K562 (cell line): ENCODE results near the gene HDGFL2. TPM values are rescaled to one million over a fixed set of nuclear protein-coding genes. Genes with fewer than 3 reads are reported as not detected.
A peak's percentile ranks its signal among the peaks of the same experiment; 100 is the strongest.

Experiments
- BHLHE40 ChIP-seq: IDR thresholded peaks from 2 replicates; pipeline ENCODE4 v1.6.1; 2011; ENCODE audit warnings: low read length, improper control_type of control experiment
- EP300 ChIP-seq: IDR thresholded peaks from 2 replicates; pipeline ENCODE4 v1.6.1; 2012; ENCODE audit warnings: low read length, improper control_type of control experiment
- JUN ChIP-seq, 2 experiments: sonication (generic) in 1 of 2; formaldehyde crosslinking in 1 of 2; IDR thresholded peaks; 2 replicates each; pipeline versions ENCODE4 v1.6.1 to v1.8.0; 2012 to 2022; ENCODE audit warnings: borderline replicate concordance in 2 of 2, mild to moderate bottlenecking in 2 of 2, improper control_type of control experiment in 1 of 2, low read depth in 1 of 2, low read length in 1 of 2, missing genetic modification reagents in 1 of 2
- MTA1 ChIP-seq: fragments of 450-650 bp; IDR thresholded peaks from 2 replicates; pipeline ENCODE4 v1.6.1; 2017; ENCODE audit warnings: borderline replicate concordance
- MYBL2 ChIP-seq, 2 experiments: fragments of 450-650 bp in 1 of 2; sonication (generic) in 1 of 2; formaldehyde crosslinking in 1 of 2; IDR thresholded peaks; 2 replicates each; pipeline versions ENCODE4 v1.6.1 to v1.8.1; 2017 to 2022; ENCODE audit warnings: borderline replicate concordance in 1 of 2, inconsistent platforms in 1 of 2, low read depth in 1 of 2, mild to moderate bottlenecking in 1 of 2, missing genetic modification reagents in 1 of 2, moderate library complexity in 1 of 2
- NCOA6 ChIP-seq: fragments of 450-650 bp; IDR thresholded peaks from 2 replicates; pipeline ENCODE4 v1.6.1; 2017; ENCODE audit warnings: mild to moderate bottlenecking
- NFIX ChIP-seq: fragments of 250-450 bp; sonication (Bioruptor Pico); IDR thresholded peaks from 2 replicates; pipeline ENCODE4 v1.4.0; 2020; ENCODE audit warnings: low read depth, mild to moderate bottlenecking, moderate library complexity
- PTTG1 ChIP-seq: fragments of 450-650 bp; IDR thresholded peaks from 2 replicates; pipeline ENCODE4 v1.6.1; 2016; ENCODE audit warnings: low read depth, mild to moderate bottlenecking, missing genetic modification characterization, missing compliant biosample characterization
- SUPT5H ChIP-seq: fragments of 450-650 bp; IDR thresholded peaks from 2 replicates; pipeline ENCODE4 v1.6.1; 2016
- ZFPM2 ChIP-seq: fragments of 250-450 bp; sonication (Bioruptor Pico); IDR thresholded peaks from 2 replicates; pipeline ENCODE4 v1.5.1; 2022; ENCODE audit warnings: mild to moderate bottlenecking
- ZNF384 ChIP-seq: IDR thresholded peaks from 2 replicates; pipeline ENCODE4 v1.6.1; 2012; ENCODE audit warnings: low read depth, low read length, improper control_type of control experiment
- polyA plus RNA-seq, 8 experiments: library from polyadenylated mRNA; depleted of rRNA in 4 of 8; stranded (reverse) in 5 of 8; unstranded in 3 of 8; fragments of >200 nt; fragmentation: Nextera tagmentation in 2 of 8; fragmentation: Illumina TruSeq in 1 of 8; extraction: Ambion mirVana in 2 of 8; extraction: Trizol in 1 of 8; gene quantifications; 2 replicates each; pipeline versions ENCODE4 v1.2.1 to v1.2.3, GENCODE V29; 2011 to 2014; ENCODE audit warnings: inconsistent platforms in 1 of 8, missing spikeins in 1 of 8
- total RNA-seq, 7 experiments: library from RNA; depleted of rRNA in 6 of 7; stranded (reverse); fragments of >200 nt in 6 of 7; fragmentation: Illumina TruSeq in 2 of 7; extraction: Trizol in 2 of 7; gene quantifications; 2 replicates each; pipeline versions ENCODE4 v1.2.1 to v1.2.3, GENCODE V29; 2011 to 2021; ENCODE audit warnings: low replicate concordance in 1 of 7
- TF ChIP-seq, protein P1 (sequence below): sonication (generic); formaldehyde crosslinking; IDR thresholded peaks from 2 replicates; pipeline ENCODE4 v1.8.0; 2022; ENCODE audit warnings: mild to moderate bottlenecking, low read depth, missing genetic modification reagents
- TF ChIP-seq, protein P2 (sequence below): fragments of 450-650 bp; IDR thresholded peaks from 2 replicates; pipeline ENCODE4 v1.6.1; 2016; ENCODE audit warnings: mild to moderate bottlenecking
- TF ChIP-seq, protein P3 (sequence below): fragments of 450-650 bp; conservative IDR thresholded peaks from 2 replicates; pipeline ENCODE4 v1.6.1; 2016; ENCODE audit warnings: missing genetic modification characterization, low read depth, mild to moderate bottlenecking, missing compliant biosample characterization, moderate library complexity
- TF ChIP-seq, protein P4 (sequence below): sonication (generic); formaldehyde crosslinking; IDR thresholded peaks from 2 replicates; pipeline ENCODE4 v1.4.0; 2020; ENCODE audit warnings: mild to moderate bottlenecking, missing genetic modification reagents
- TF ChIP-seq, protein P5 (sequence below): fragments of 450-650 bp; IDR thresholded peaks from 2 replicates; pipeline ENCODE4 v1.6.1; 2018; ENCODE audit not compliant: partially characterized antibody

Gene HDGFL2
- total and polyA plus RNA-seq, 9 of the 15 experiments (the other 6 are each of a cell fraction or from before 2014, with no cell fraction given) = 0.13 to 61.7 (median 16.0) TPM

DNA sequence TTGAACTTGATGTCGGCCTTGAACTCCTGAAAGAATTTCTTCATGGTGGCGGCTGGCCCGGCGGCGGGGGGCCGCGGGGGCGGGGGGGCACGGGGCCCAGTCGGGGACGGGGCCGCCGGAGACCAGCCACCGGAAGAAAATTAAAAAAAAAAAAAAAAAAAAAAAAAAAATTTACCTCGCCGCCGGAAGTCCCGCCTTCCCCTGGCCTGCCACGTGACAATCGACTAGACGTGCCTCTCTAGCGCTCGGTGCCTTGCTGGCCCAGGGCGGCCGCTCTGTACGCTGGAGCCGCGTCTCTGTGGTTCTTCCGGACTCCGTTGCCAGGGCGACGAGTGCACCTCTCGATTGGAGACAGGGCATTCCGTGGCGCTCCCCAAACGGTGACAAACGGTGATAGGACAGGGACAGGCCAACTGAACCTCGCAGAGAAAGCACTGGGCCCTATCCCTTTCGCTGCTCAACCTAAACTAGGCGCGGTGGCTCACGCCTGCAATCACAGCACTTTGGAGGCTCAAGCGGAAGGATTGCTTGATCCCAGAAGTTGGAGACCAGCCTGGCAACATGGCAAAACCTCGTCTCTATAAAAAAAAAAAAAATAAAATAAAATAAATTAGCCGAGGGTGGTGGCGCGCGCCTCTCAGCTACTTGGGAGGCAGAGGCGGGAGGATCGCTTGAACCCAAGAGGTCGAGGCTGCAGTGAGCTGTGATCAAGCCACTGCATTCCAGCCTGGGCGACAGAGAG is 14.3 kb upstream of the HDGFL2 start, which contains the start of gene UBXN6 (continued):
- TF ChIP-seq MYBL2 (IDR thresholded peaks at IDR 0.05; ENCODE audit: low read depth) (no peak), MYBL2 (CRISPR knock-in tag; IDR thresholded peaks at IDR 0.05; ENCODE audit: borderline replicate concordance) (no peak), BHLHE40 (peak; percentile 88), EP300 (peak; percentile 59), ZFPM2 (CRISPR knock-in tag) (no peak), NFIX (no peak), ZNF384 (peak; percentile 99), JUN (IDR thresholded peaks at IDR 0.05; ENCODE audit: borderline replicate concordance, low read depth, low read length) (peak; percentile 66; the same call in 1 of the 2 replicates), JUN (CRISPR knock-in tag; IDR thresholded peaks at IDR 0.05; ENCODE audit: borderline replicate concordance) (no peak), NCOA6 (no peak), PTTG1 (tag) (no peak), MTA1 (no peak), SUPT5H (0 out of 2 replicates have a peak, but pooled peaks have one; percentile 22)
- TF ChIP-seq, protein P1, sequence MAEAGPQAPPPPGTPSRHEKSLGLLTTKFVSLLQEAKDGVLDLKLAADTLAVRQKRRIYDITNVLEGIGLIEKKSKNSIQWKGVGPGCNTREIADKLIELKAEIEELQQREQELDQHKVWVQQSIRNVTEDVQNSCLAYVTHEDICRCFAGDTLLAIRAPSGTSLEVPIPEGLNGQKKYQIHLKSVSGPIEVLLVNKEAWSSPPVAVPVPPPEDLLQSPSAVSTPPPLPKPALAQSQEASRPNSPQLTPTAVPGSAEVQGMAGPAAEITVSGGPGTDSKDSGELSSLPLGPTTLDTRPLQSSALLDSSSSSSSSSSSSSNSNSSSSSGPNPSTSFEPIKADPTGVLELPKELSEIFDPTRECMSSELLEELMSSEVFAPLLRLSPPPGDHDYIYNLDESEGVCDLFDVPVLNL = no peak
- TF ChIP-seq, protein P2, sequence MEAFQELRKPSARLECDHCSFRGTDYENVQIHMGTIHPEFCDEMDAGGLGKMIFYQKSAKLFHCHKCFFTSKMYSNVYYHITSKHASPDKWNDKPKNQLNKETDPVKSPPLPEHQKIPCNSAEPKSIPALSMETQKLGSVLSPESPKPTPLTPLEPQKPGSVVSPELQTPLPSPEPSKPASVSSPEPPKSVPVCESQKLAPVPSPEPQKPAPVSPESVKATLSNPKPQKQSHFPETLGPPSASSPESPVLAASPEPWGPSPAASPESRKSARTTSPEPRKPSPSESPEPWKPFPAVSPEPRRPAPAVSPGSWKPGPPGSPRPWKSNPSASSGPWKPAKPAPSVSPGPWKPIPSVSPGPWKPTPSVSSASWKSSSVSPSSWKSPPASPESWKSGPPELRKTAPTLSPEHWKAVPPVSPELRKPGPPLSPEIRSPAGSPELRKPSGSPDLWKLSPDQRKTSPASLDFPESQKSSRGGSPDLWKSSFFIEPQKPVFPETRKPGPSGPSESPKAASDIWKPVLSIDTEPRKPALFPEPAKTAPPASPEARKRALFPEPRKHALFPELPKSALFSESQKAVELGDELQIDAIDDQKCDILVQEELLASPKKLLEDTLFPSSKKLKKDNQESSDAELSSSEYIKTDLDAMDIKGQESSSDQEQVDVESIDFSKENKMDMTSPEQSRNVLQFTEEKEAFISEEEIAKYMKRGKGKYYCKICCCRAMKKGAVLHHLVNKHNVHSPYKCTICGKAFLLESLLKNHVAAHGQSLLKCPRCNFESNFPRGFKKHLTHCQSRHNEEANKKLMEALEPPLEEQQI = no peak
- TF ChIP-seq, protein P3, sequence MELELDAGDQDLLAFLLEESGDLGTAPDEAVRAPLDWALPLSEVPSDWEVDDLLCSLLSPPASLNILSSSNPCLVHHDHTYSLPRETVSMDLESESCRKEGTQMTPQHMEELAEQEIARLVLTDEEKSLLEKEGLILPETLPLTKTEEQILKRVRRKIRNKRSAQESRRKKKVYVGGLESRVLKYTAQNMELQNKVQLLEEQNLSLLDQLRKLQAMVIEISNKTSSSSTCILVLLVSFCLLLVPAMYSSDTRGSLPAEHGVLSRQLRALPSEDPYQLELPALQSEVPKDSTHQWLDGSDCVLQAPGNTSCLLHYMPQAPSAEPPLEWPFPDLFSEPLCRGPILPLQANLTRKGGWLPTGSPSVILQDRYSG = no peak
- TF ChIP-seq, protein P4, sequence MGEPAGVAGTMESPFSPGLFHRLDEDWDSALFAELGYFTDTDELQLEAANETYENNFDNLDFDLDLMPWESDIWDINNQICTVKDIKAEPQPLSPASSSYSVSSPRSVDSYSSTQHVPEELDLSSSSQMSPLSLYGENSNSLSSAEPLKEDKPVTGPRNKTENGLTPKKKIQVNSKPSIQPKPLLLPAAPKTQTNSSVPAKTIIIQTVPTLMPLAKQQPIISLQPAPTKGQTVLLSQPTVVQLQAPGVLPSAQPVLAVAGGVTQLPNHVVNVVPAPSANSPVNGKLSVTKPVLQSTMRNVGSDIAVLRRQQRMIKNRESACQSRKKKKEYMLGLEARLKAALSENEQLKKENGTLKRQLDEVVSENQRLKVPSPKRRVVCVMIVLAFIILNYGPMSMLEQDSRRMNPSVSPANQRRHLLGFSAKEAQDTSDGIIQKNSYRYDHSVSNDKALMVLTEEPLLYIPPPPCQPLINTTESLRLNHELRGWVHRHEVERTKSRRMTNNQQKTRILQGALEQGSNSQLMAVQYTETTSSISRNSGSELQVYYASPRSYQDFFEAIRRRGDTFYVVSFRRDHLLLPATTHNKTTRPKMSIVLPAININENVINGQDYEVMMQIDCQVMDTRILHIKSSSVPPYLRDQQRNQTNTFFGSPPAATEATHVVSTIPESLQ (CRISPR knock-in tag) = peak; percentile 87; the same call in 1 of the 2 replicates
- TF ChIP-seq, protein P5, sequence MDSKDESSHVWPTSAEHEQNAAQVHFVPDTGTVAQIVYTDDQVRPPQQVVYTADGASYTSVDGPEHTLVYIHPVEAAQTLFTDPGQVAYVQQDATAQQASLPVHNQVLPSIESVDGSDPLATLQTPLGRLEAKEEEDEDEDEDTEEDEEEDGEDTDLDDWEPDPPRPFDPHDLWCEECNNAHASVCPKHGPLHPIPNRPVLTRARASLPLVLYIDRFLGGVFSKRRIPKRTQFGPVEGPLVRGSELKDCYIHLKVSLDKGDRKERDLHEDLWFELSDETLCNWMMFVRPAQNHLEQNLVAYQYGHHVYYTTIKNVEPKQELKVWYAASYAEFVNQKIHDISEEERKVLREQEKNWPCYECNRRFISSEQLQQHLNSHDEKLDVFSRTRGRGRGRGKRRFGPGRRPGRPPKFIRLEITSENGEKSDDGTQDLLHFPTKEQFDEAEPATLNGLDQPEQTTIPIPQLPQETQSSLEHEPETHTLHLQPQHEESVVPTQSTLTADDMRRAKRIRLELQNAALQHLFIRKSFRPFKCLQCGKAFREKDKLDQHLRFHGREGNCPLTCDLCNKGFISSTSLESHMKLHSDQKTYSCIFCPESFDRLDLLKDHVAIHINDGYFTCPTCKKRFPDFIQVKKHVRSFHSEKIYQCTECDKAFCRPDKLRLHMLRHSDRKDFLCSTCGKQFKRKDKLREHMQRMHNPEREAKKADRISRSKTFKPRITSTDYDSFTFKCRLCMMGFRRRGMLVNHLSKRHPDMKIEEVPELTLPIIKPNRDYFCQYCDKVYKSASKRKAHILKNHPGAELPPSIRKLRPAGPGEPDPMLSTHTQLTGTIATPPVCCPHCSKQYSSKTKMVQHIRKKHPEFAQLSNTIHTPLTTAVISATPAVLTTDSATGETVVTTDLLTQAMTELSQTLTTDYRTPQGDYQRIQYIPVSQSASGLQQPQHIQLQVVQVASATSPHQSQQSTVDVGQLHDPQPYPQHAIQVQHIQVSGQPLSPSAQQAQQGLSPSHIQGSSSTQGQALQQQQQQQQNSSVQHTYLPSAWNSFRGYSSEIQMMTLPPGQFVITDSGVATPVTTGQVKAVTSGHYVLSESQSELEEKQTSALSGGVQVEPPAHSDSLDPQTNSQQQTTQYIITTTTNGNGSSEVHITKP = peak; percentile 27
